ENCODE data around the gene FUBP3. TPM values are rescaled to one million over a fixed set of nuclear protein-coding genes. Genes with fewer than 3 reads are reported as not detected.

FUBP3 gene
- total RNA-seq, 4 donors from 2014 or later: 26.5 to 147 (median 33.7) TPM

GRCh38 chr9:130629443-130630070, 50.2 kb downstream of the FUBP3 start:
- DNase-seq (ENCODE audit: low spot score in 2 of 2): no peak
- H3K36me3 ChIP-seq: peaks cover 100% of the 10 kb centered on the region
- no peaks in the 10 kb centered on the region for H3K4me1 ChIP-seq
- no peak overlapping the region for H3K4me3 ChIP-seq
- no peaks in the 10 kb centered on the region for H3K9me3 ChIP-seq
- no peak overlapping the region for H3K27ac ChIP-seq
- no peaks in the 10 kb centered on the region for H3K27me3 ChIP-seq
- no peak for TF ChIP-seq EP300 (IDR thresholded peaks at IDR 0.05)
- no peak for TF ChIP-seq CTCF (IDR thresholded peaks at IDR 0.05)
- no peak for TF ChIP-seq POLR2A (IDR thresholded peaks at IDR 0.05)
- TF ChIP-seq POLR2AphosphoS5 (IDR thresholded peaks at IDR 0.05): no peak
- 86% methylated on average over 13 of the region's 13 CpGs for WGBS

- Histone ChIP-seq H3K4me3 (no peak overlapping the region), H3K9me3 (no peaks in the 10 kb centered on the region), H3K27me3 (no peaks in the 10 kb centered on the region), H3K27ac (no peak overlapping the region), H3K4me1 (no peaks in the 10 kb centered on the region), H3K36me3 (peaks cover 100% of the 10 kb centered on the region)
- TF ChIP-seq CTCF (IDR thresholded peaks at IDR 0.05): no peak
- TF ChIP-seq EP300 (IDR thresholded peaks at IDR 0.05): no peak
- DNase-seq (ENCODE audit: low spot score in 2 of 2): no peak
- no CpG with 5 or more reads among the region's 4 CpGs for WGBS
These were observed 50.7 kb downstream of the FUBP3 start for GRCh38 chr9:130630071-130630450.

- no peak for DNase-seq (ENCODE audit: low spot score in 2 of 2)
These were observed 51.3 kb downstream of the FUBP3 start for GRCh38 chr9:130630506-130631330.

GRCh38 chr9:130631331-130632080, 52.1 kb downstream of the FUBP3 start:
- Histone ChIP-seq H3K27me3 (no peaks in the 10 kb centered on the region), H3K4me3 (no peak overlapping the region), H3K27ac (no peak overlapping the region), H3K9me3 (no peaks in the 10 kb centered on the region), H3K36me3 (peaks cover 100% of the 10 kb centered on the region), H3K4me1 (no peaks in the 10 kb centered on the region)
- DNase-seq (ENCODE audit: low spot score in 2 of 2): no peak
- 87% methylated on average over 17 of the region's 22 CpGs for WGBS
- no peak for TF ChIP-seq POLR2AphosphoS5 (IDR thresholded peaks at IDR 0.05)
- TF ChIP-seq EP300 (IDR thresholded peaks at IDR 0.05): no peak
- no peak for TF ChIP-seq CTCF (IDR thresholded peaks at IDR 0.05)
- TF ChIP-seq POLR2A (IDR thresholded peaks at IDR 0.05): no peak

More at GRCh38 chr9:130630506-130631330, 51.3 kb downstream of the FUBP3 start:
- H3K36me3 ChIP-seq: peaks cover 100% of the 10 kb centered on the region
- H3K27me3 ChIP-seq: no peaks in the 10 kb centered on the region
- 86% methylated on average over 10 of the region's 27 CpGs for WGBS
- no peak overlapping the region for H3K4me3 ChIP-seq
- TF ChIP-seq POLR2AphosphoS5 (IDR thresholded peaks at IDR 0.05) (no peak), POLR2A (IDR thresholded peaks at IDR 0.05) (no peak), EP300 (IDR thresholded peaks at IDR 0.05) (no peak), CTCF (IDR thresholded peaks at IDR 0.05) (no peak)
- no peaks in the 10 kb centered on the region for H3K9me3 ChIP-seq
- no peaks in the 10 kb centered on the region for H3K4me1 ChIP-seq
- no peak overlapping the region for H3K27ac ChIP-seq

All from suprapubic skin (tissue), 4 donors.